GM21737 (cell line): ENCODE data around the gene UBAC2.
"Not testable (repeated sequence)": the region's sequence is repeated elsewhere in the genome, so short reads cannot be mapped to it uniquely, and the experiment has no call there.

Experiments used
- ATAC-seq: cut with Tn5 transposase; IDR thresholded peaks from one replicate; pipeline ENCODE4 v1.9.1; 2021; ENCODE audit warnings: mild to moderate bottlenecking, moderate library complexity; ENCODE audit not compliant: unreplicated experiment

Gene UBAC2

DNA sequence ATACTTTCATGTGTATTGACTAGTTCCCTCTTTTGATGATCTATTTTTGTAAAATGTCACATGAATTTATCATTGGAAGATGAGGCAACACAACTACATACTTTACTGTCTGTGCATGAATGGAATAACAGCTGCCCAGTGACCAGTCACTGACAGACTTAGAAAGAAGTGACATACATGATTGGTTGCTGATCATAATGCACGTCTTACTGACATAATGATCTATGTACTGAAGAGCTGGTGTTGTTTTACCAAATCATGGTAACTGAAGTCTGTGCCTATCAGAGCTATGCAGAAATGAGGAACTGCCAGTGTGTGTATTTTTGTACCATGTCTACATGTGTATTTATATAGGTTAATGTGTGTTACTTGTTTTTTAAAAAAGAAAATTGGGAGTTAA lies 31.1 kb downstream of the UBAC2 start:
- no peak for ATAC-seq

GRCh38 chr13:99237981-99238662 lies 37.5 kb downstream of the UBAC2 start:
- no peak for ATAC-seq

DNA sequence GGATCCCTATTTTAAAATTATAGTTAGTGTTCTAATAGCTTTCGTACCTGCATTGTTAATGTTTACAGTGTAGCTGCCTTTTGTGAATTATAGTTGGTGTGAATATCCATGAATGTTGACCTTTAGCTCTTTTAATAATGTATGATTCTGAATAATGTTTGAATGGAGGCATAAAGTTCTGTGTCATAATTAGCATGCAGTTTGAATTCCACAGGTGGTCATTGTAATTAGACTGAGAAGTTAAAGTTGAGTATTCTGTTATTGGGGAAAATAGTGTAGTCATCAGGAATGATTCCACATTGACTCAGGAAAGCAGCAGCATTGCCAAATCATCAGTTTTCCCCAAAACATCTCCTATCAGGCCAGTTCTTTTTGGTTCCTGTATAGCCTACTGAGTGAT lies 45.4 kb downstream of the UBAC2 start:
- ATAC-seq = no peak

GRCh38 chr13:99249178-99249577 lies 48.5 kb downstream of the UBAC2 start:
- ATAC-seq = not testable (repeated sequence)

DNA sequence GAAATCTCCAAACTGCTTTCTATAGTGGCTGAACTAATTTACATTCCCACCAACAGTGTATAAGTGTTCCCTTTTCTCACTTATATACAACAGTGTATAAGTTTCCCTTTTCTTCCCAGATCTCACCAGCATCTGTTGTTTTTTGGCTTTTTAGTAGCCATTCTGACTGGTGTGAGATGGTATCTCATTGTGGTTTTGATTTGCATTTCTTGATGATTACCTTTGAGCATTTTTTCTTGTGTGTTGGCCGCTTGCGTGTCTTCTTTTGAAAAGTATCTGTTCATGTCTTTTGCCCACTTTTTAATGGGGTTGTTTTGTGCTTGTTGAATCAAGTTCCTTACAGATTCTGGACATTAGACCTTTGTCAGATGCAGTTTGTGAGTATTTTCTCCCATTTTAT lies 49.0 kb downstream of the UBAC2 start:
- not testable (repeated sequence) for ATAC-seq

DNA sequence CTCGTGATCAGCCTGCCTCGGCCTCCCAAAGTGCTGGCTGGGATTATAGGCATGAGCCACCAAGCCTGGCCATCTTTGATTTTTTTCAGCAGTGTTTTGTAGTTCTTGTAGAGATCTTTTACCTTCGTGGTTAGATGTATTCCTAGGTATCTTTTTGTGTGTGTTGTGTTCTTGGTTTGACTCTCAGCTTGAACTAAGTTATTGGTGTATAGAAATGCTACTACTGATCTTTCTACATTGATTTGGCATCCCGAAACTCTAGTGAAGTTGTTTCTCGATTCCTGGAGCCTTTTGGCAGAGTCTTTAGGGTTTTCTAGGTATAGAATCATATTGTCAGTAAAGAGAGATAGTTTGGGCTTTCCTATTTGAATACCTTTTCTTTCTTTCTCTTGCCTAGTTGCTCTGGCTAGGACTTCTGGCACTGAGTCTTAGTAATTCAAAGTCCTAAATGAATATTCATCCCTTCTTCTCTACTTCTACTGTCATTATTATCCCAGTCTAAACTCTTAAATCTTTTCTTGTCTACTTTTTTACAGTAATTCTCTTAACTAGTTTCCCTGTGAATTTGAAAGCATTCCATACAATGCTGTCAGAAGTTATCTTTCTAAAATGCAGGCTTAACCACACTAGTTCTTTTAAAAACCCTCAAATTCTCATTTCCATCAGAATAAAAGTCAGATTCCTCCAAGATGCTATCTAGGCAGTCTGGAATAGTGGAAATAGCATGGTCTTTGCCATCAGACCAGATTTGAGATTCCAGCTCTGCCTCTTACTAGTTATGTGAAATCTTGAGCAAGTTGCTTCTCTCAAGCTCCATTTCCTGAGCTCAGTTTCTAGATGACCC lies 50.5 kb downstream of the UBAC2 start:
- ATAC-seq = no peak

DNA sequence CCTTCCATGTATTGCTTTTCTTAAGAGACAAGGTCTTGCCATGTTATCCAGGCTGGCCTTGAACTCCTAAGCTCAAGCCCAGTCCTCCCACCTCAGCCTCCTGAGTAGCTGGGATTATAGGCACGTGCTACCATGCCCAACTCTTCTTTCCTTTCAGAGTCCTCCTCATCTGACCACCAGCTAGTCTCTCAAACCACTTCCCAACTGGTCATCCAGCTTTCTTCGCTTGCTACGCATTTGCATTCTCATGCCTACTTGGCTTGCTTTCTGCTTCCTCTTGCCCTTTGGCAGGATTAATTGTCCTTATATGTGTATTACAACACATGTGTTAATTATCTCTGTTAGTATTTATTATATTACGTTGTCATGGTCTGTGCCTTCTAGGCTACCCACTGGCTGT lies 51.3 kb downstream of the UBAC2 start:
- no peak for ATAC-seq

DNA sequence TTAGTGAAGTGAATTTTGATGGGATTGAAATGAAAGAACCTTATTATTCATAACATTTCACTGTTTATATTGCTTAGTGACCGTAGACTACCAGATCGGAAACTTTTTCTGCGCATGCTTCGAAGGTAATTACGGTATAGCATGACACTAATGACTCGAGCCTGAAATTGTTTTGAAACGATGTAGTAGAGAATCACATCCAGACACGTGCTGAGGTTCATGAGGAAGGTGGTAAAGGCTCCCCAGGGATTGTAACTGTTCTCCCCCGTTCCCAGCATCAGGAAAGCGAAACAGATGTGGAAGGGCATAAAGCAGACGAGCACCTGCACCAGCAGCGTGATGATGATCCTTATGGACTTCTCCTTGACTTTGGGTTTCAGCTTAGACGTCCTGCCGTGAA lies 54.2 kb downstream of the UBAC2 start:
- no peak for ATAC-seq

- ATAC-seq = no peak
Observed at GRCh38 chr13:99255271-99255670, 54.6 kb downstream of the UBAC2 start.

DNA sequence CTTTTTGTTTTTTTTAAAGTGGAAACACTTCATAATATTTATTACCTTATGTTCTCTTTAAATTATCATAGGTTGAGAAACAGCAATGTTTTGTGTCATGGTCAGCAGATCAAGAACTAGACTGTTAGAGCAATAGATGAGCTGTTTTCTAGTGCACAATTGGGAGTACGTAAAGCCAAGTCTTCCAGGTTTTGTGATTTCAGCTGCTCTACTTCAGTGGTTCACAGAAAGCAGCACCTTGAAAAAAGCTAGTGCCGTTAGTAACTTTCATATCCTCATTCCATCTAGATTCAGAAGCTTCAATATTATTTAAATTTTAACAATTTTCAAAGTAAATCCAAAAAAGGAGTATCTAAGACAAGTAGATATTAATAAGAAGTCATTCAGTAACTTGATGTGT lies 55.6 kb downstream of the UBAC2 start:
- ATAC-seq = no peak

DNA sequence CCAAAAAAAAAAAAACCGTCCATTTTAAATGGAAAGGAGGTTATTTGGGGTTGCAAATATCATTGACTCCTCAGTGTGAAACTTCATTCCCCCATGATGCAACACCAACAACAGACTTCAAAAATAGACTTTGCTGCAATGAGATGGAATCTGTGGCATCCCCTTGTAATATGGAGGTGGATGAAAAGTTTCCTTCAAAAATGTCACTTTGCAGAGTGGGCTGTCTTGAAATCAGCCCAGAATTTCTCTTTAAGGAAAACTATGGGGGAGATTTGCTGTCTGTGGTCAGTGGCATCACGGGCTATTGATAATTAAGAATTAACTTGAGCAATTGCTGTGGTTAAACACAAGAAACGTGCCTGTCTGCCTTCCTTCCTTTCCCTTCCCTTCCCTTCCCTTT lies 56.1 kb downstream of the UBAC2 start:
- ATAC-seq = no peak

GRCh38 chr13:99257291-99257690 lies 56.6 kb downstream of the UBAC2 start:
- ATAC-seq = no peak

DNA sequence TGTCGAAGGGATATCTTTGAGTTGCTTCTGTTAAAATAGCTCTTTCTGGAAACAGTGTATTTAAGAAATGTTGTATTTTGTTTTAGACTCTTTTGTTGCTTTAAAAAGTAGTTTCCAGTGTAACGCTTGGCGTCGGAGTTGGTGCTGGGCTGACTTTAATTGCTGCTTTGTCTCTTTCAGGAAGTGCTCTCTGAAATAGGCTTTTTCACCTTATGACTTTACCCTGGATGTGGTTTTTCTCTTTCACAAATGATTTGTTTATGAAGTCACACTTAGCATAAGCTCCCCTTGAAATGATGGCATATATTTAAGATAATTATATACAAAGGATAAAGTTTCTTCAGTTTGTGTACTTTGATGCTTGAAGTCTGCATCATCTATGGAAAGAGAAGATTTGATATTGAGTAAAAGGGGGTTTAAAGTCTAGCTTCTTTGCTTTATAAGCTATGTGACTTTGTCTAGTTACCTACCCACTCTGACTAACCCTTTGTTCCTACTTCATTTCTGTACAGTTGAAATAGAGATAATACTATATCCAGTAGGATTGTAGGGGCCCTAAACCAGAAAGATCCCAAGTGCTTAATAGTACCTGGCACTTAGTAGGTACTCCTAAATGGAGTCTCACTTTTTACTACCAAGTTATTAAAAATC lies 57.7 kb downstream of the UBAC2 start, which contains the start of gene GPR18:
TSS of gene GPR18 (minus strand) at position 170 of the 651 bp plus-strand sequence. CDS start 2,507 bp downstream, outside the sequence.
- ATAC-seq = peak; percentile 87

DNA sequence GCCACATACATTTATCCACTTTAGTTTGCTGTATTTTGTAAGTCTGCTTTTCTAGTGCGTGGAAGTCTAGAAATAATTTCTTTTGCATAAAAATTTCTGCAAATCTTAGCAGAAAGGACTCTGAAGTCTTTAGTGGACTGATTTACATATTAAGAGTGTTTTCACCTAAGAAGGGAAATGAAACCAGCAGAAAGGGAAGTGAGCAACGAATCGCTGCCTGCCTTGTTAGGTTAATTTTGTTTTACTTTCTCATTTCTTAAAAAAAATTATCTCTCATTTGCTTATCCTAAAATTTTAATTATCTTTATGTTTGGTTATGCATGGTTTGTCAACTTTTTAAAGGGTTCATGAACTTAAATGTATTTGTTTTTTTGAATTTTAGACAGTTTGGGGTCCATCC lies 58.3 kb downstream of the UBAC2 start:
- peak; percentile 51 for ATAC-seq

GRCh38 chr13:99260216-99260615 lies 59.6 kb downstream of the UBAC2 start:
- ATAC-seq = no peak

DNA sequence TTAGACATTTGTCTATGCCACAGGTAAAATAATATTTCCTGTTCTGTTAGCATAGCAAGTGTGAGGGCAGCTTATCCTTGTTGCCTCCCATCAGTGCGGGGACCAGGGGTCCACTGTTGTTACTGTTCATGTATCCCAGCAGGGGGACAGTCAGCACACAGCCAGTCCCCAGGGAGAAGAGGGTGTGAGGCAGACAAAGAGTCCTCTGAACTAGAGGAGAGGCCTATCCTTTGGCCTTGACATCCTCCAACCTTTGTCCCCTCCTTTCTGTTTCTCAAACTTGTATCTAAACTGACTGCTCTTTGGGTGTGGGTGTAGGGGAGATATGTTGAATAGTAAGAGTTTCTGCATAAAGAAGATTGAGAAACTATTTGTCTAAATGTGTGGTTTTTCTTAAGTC lies 60.4 kb downstream of the UBAC2 start:
- no peak for ATAC-seq

GRCh38 chr13:99263126-99263785 lies 62.6 kb downstream of the UBAC2 start:
- ATAC-seq = no peak

- no peak for ATAC-seq
Observed at GRCh38 chr13:99264051-99264450, 63.4 kb downstream of the UBAC2 start.

DNA sequence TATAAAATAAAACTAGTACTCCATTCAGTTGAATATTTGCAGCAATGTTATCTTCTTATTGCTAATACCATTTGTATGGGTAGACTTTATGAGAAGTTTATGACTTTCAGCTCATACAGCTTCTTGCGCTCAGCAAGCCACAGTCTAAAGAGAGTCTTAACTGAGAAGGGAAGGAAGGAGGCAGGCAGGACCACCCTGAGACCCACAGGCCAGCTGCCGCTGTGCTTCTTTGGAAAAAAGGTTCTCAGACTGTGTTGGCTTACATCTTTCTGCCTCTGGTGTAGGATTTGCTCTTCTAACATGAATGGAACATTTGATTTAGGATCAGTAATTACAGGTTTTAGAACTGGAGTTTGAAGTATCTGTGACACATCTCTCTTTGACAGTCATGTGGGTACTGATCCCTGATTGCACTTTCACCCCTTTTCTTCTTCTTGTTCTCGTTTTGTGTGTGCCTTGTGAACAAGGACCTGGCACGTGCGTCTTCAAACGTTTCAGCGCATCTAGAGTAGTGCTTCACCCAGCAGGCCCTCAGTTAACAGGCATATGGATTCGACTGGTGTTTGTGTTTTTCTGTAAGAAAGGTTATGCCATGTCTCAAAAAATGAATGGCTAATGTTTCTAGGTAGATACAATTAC lies 64.6 kb downstream of the UBAC2 start:
- no peak for ATAC-seq

- ATAC-seq = no peak
Observed at GRCh38 chr13:99265821-99266426, 65.3 kb downstream of the UBAC2 start.
